ENCODE data around the gene SIAH2.
A peak's percentile ranks its signal among the peaks of the same experiment; 100 is the strongest.
"Not testable (repeated sequence)": the region's sequence is repeated elsewhere in the genome, so short reads cannot be mapped to it uniquely, and the experiment has no call there.

The SIAH2 gene, protein sequence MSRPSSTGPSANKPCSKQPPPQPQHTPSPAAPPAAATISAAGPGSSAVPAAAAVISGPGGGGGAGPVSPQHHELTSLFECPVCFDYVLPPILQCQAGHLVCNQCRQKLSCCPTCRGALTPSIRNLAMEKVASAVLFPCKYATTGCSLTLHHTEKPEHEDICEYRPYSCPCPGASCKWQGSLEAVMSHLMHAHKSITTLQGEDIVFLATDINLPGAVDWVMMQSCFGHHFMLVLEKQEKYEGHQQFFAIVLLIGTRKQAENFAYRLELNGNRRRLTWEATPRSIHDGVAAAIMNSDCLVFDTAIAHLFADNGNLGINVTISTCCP

DNA sequence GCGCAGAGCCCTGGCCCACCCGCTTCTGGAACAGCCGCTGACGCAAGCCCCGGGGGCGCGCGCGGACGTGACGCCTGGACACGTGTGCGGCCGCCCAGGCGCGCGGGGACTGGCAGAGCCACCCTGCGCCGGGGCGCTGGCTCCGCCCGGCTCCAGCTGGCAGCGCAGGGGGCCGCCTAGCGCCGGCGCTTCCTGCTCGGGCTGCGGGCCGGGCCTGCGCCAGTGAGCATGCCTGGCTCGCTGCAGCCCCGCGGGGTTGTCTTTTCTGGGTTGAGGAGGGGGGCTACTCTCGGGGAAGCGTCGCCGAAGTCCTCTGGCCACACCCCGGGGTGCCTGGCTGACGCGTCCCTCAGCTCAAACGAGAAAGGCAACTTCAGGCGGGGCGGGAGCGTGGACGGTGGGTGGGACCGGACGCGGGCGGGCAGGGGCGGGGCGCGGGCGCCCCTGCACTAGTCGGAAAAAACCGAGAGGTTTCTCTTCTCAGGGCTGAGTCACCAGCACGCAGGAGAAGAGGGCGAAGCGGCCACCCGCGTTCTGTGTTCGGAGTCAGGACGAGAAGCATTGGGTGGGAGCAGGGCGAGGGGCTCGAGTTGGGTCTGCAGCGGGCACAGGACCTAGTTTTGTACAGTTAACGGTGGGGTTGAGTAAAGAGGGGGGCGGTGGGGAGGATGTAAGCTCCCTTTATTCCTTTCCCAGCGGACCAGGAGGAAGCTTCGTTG, at the start of gene SIAH2:
TSS of gene SIAH2 (minus strand) at position 48 of the 719 bp plus-strand sequence. CDS start 320 bp downstream, outside the sequence.
- DNase-seq (ENCODE audit: low read depth in 2 of 2), result peak; percentile 89

- no peak for DNase-seq (ENCODE audit: low read depth in 2 of 2)
Observed at GRCh38 chr3:150811984-150812383, 49.0 kb upstream of the SIAH2 start.

GRCh38 chr3:150810641-150811040, 47.7 kb upstream of the SIAH2 start:
- no peak for DNase-seq (ENCODE audit: low read depth in 2 of 2)

DNA sequence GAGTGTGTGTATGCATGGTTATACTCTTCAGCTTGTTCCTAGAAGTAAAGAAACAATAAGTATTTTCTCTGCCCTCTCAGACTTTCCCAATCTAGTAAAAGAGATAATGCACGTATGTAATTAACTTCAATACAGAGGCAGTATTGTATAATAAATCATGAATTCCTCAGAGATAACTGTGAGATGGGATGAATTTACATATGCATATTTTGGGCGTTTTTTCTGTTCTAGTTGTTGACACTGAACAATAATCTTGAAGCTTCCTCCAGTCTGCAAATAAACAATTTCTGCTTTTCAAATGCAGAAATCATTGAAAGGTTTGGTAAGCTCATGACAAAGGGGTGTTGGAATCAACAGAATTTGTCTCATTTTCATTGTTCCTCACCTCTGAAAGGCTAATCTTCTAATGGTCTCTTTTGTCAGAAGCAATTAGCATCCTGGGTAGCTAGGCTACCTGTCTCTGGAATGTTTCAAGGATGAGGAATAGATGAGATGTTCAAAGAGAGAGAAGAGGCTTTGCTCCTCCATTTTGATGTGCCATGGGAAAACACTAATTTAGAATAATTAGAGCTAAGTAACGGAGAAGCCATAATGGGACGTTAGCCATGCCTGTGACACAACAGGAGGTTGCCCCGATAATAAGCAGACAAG, 43.3 kb upstream of the SIAH2 start:
- DNase-seq (ENCODE audit: low read depth in 2 of 2), result no peak

DNA sequence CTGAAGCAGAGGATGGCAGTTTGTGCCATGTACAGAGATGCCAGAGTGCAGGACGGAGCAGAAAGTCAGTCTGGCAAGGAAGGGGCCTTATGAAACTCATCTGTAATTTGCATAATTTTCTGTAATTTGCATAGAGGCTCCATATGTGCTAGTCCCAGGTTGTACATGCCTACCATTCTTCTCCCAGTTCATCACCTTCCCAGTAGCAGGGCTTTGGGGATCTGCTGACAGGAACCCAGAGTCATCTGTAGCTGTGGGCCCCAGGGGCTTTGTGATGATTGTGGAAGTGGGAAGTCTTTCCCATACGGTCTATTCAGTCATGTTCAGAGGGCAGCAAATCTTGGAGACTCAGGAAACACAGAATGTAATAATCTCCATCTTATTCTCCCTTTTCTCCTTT, 42.4 kb upstream of the SIAH2 start:
- DNase-seq (ENCODE audit: low read depth in 2 of 2), result no peak

DNA sequence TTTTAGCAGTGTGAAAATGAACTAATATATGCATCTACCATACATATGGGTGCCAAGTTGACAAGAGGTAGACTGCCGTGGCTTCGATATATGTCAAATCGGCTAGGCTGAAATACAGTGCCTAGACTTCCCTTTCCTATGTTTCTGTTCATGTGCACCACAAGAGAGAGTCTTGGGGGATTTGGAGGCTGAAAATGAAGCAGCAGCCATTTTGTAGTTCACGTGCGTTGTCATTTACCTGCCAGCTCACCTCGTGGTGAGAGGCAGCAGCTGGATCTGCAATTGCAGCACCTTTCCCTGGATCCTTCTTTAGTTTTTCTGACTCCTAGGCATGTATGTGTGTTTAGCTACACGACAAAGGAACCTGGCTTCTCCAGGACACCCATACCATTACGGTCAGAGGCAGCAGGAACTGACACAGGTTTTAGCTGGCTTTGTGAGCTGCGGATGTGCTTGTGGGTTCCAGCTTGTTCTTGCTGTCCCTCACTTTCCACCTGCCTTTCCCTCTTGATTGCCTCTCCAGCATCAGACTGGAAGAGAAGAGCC, 40.5 kb upstream of the SIAH2 start:
- no peak for DNase-seq (ENCODE audit: low read depth in 2 of 2)

DNA sequence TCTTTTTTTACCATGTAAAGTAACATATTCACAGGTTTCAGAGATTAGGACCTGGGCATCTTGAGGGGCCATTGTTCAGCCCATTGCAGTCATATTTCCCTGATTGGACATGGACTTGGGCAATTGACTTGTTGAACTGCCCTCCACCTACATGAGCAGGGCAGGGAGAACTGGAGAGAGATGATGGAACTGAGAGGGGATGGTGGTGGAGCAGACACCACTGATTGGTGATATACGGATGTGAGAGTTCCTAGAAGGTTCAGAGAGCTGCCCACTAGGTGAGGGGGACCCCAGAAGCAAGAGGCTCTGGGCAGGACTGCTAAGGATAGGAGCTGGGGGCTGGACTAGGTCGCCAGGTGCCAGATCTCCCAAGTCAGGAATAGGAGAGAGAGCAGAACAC, 37.8 kb upstream of the SIAH2 start:
- DNase-seq (ENCODE audit: low read depth in 2 of 2), result no peak

- DNase-seq (ENCODE audit: low read depth in 2 of 2), result no peak
Observed at GRCh38 chr3:150798122-150798618, 35.2 kb upstream of the SIAH2 start.

- DNase-seq (ENCODE audit: low read depth in 2 of 2), result no peak
Observed at GRCh38 chr3:150797155-150797554, 34.2 kb upstream of the SIAH2 start.

- DNase-seq (ENCODE audit: low read depth in 2 of 2), result not testable (repeated sequence)
Observed at GRCh38 chr3:150796527-150796926, 33.6 kb upstream of the SIAH2 start.

DNA sequence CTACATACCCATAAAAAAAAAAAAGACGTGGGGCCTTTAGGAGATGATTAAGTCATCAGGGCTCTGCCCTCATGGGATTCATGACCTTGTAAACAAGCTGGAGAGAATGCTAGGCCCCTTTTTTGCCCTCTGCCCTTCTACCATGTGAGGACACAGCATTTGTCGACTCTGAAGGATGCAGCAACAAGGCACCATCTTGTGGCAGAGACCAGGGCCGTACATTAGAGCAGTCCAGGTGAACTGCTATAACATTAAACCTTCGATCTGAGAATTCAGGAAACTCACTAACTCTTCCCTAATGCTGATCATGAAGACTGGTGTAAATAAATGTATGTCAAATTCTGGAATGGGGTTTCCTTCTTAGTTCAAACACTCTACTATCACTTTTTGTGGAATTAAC, 30.7 kb upstream of the SIAH2 start:
- DNase-seq (ENCODE audit: low read depth in 2 of 2), result no peak

- no peak for DNase-seq (ENCODE audit: low read depth in 2 of 2)
Observed at GRCh38 chr3:150790629-150791028, 27.7 kb upstream of the SIAH2 start.

GRCh38 chr3:150789451-150789850, 26.5 kb upstream of the SIAH2 start:
- no peak for DNase-seq (ENCODE audit: low read depth in 2 of 2)

DNA sequence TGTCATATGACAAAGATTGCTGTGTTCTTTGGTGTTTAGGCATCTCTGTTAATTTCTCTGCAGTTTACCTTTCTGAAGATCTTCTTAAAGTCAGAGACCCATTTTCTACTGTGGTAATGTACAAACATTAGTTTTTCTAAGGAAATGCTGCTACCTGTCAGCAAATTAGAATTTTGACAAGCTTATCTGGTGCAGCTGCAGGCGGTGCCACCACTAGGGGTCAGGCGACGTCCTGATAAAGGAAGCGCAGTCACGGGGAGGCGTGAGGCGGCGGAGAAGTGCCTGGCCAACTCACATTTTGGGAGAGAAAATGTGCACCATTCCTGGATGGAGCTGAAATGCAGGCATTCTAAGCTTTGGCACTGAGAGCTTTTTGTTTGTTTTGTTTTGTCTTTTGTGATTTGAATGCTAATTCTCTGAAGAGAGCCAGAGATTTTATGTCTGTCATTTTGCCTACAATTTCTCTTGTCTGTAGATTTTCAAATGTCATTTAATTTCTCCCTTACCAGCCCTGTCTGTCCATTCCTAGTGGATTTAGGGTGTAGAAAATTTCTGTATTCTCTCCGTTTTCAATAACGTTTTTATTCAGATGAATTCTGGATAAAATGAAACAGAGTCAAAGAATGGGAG, 24.9 kb upstream of the SIAH2 start:
- peak; percentile 80 for DNase-seq (ENCODE audit: low read depth in 2 of 2)

GRCh38 chr3:150786791-150787190, 23.8 kb upstream of the SIAH2 start:
- no peak for DNase-seq (ENCODE audit: low read depth in 2 of 2)

DNA sequence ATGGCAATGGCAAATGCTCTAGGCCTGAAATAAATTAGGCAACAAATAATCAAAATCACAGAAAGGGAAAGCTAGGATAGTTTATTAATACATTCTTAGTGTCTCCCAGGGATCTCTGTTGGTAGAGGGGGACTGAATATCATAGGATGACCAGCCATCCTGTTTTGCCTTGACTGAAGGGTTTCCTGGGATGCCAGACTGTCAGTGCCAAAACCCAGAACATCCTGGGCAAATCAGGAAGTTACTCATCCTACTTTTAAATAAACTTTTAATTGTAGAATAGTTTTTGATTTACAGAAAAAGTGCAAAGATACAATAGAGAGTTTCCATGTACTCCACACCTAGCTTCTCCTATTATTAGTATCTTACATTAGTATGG, 21.8 kb upstream of the SIAH2 start:
- DNase-seq (ENCODE audit: low read depth in 2 of 2), result no peak

- DNase-seq (ENCODE audit: low read depth in 2 of 2), result no peak
Observed at GRCh38 chr3:150783920-150784746, 21.2 kb upstream of the SIAH2 start.

- DNase-seq (ENCODE audit: low read depth in 2 of 2), result no peak
Observed at GRCh38 chr3:150783316-150783715, 20.3 kb upstream of the SIAH2 start.

DNA sequence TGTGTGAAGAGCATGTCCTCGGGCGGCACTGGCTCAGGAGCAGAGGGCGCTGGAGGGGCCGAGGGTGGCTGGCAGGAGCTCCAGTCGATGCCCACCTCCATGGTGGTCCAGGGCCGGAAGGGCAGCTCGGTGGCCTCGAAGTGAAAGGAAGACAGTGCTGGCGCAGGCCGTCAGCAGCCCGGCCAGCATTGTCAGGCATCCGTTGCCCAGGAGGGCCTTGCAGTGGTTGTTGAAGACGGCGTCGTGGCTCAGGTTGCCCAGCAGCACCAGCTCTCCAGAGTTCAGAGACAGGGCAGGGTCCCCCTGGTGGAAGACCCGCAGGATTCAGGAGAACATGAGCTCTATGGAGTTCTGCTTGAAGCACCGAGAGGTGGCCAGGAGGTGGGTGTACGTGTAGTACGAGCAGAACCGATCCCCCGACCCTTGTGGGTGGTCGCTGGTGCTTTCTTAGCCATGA, 16.5 kb upstream of the SIAH2 start:
- DNase-seq (ENCODE audit: low read depth in 2 of 2), result no peak

DNA sequence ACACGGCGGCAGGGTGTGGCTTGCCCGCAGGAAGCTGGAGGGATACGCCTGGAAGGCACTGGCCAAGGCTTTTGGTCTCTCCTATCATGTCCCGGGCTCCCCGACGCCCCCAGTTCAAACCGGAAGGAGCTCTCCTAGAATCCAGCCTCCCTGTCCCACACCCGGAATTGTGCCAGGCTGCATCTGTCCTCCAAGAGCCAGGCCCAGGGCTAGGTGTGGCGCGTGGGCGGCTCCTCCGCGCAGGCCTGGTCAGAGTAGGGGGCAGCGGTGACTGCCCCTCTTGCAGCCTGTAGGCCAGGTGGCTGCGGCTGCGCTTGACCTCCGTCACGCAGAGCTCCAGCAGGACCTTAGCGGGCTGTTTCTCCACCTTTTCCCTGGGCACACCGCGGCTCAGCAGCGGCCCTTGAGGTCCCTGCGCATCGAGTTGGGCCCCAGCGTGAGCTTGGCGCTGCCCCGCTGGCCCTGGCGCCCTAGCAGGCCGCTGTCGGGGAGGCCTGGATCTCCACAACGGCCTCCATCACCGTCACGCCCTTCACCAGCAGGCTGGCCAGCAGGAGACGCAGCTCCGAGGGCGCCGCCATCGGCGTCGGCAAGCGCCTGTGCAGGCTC, 15.9 kb upstream of the SIAH2 start:
- no peak for DNase-seq (ENCODE audit: low read depth in 2 of 2)
